Melanocyte of skin (primary cell): ENCODE measurements around the gene PNKD. TPM values are rescaled to one million over a fixed set of nuclear protein-coding genes. Genes with fewer than 3 reads are reported as not detected.

ENCODE experiments used
- small RNA-seq, 2 donors: library from RNA; depleted of rRNA; stranded (forward); fragments of <200 nt; gene quantifications; one replicate each; pipeline ENCODE3, GENCODE V24; 2012
- total RNA-seq, 2 donors: library from RNA; depleted of rRNA; stranded (reverse); fragments of >200 nt; gene quantifications; 2 replicates each; pipeline ENCODE4 v1.2.3, GENCODE V29; 2012

The PNKD gene
- total RNA-seq = 10 to 100 TPM; 38.3 to 42.3 TPM

GRCh38 chr2:218269900-218270720 is at the start of gene PNKD, which contains the start of gene AAMP:
Gene PNKD, plus strand, starts transcription at chr2:218270519. Its CDS starts 17 bp downstream, at chr2:218270536.
Gene AAMP, minus strand, starts transcription at chr2:218270137. Its CDS starts 51 bp downstream, at chr2:218270086.

GRCh38 chr2:218260742-218261422 is 9.4 kb upstream of the PNKD start, which contains the start of gene GPBAR1:
Gene GPBAR1, plus strand, starts transcription at chr2:218261015. Its CDS starts 1,710 bp downstream, at chr2:218262725.

GRCh38 chr2:218292048-218293014 is 22.0 kb downstream of the PNKD start, which contains the start of gene TMBIM1:
Gene TMBIM1, minus strand, starts transcription at chr2:218292503. Its CDS starts 10,362 bp downstream, at chr2:218282141.

GRCh38 chr2:218381916-218382366 is 111.6 kb downstream of the PNKD start, which contains the start of gene SLC11A1:
Gene SLC11A1, plus strand, starts transcription at chr2:218382273. Its CDS starts 96 bp downstream, at chr2:218382369.

Small RNAs within 50 kb of the gene (small RNA-seq; reads per million reads assigned to genes)
- gene MIR6810 = 0 reads per million in 2 donors

Other genes starting within 250 kb of the PNKD start
- not detected for gene RUFY4, start 201.3 kb upstream of the PNKD start, total RNA-seq
- not detected for gene CXCR2, start 144.5 kb upstream of the PNKD start, total RNA-seq
- gene CXCR1, start 103.6 kb upstream of the PNKD start, total RNA-seq = not detected
- gene ARPC2, start 53.3 kb upstream of the PNKD start, total RNA-seq = 100 to 1,000 TPM; 233 to 312 TPM
- under 1 TPM in 1 of 2 donors, not detected in 1; under 0.01 TPM for gene GPBAR1, start 9.5 kb upstream of the PNKD start, total RNA-seq
- gene AAMP, start 382 bp upstream of the PNKD start, total RNA-seq = 100 to 1,000 TPM in 1 of 2 donors, 10 to 100 TPM in 1; 85.0 to 131 TPM
- gene TMBIM1, start 22.0 kb downstream of the PNKD start, total RNA-seq = 100 to 1,000 TPM; 209 to 266 TPM
- gene CATIP, start 86.3 kb downstream of the PNKD start, total RNA-seq = under 1 TPM in 1 of 2 donors, not detected in 1; 0.33 TPM
- gene SLC11A1, start 111.8 kb downstream of the PNKD start, total RNA-seq = under 1 TPM; under 0.01 to 0.34 TPM
- gene CTDSP1, start 129.3 kb downstream of the PNKD start, total RNA-seq = 10 to 100 TPM; 26.6 to 27.9 TPM
- gene VIL1, start 148.6 kb downstream of the PNKD start, total RNA-seq = not detected